ENCODE results near the gene PRR3. TPM values are rescaled to one million over a fixed set of nuclear protein-coding genes. Genes with fewer than 3 reads are reported as not detected.

Gene PRR3
- total and polyA plus RNA-seq, 9 of the 15 experiments (the other 6 are each of a cell fraction or from before 2014, with no cell fraction given), result 23.5 to 59.6 (median 28.8) TPM

DNA sequence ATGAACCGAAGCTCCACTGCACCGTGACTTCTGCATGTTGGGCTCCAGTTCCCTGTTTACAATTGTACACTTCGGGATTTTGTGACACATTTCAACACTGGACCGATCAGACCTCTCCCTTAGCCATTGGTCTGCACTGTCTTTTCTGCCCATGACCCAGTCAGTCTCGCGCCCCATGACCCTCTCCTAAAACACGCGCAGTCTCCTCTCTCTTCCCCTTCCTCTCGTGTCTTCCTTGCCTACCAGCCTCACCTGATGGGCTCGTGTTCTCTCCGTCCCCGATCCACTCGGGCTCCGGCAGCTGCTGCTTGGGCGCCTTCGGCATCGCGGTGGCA is 13.6 kb downstream of the PRR3 start (continued):
- TF ChIP-seq, protein P1, sequence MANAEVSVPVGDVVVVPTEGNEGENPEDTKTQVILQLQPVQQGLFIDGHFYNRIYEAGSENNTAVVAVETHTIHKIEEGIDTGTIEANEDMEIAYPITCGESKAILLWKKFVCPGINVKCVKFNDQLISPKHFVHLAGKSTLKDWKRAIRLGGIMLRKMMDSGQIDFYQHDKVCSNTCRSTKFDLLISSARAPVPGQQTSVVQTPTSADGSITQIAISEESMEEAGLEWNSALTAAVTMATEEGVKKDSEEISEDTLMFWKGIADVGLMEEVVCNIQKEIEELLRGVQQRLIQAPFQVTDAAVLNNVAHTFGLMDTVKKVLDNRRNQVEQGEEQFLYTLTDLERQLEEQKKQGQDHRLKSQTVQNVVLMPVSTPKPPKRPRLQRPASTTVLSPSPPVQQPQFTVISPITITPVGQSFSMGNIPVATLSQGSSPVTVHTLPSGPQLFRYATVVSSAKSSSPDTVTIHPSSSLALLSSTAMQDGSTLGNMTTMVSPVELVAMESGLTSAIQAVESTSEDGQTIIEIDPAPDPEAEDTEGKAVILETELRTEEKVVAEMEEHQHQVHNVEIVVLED (CRISPR knock-in tag; IDR thresholded peaks at IDR 0.05), result no peak
- TF ChIP-seq TARDBP (IDR thresholded peaks at IDR 0.05), result no peak
- TF ChIP-seq CHD1 (IDR thresholded peaks at IDR 0.05; ENCODE audit: low read length), result peak; percentile 60
- no peak for TF ChIP-seq ZBTB17 (CRISPR knock-in tag; IDR thresholded peaks at IDR 0.05)
- no peak for TF ChIP-seq RFX5 (IDR thresholded peaks at IDR 0.05; ENCODE audit: low read depth, low read length)
- 0 out of 4 replicates have a peak, but pooled peaks of 1 of the 2 experiments have one; percentile 13 for TF ChIP-seq FOXA3 (CRISPR knock-in tag; conservative IDR thresholded peaks at IDR 0.05 in 1 of 2, IDR thresholded peaks at IDR 0.05 in 1 of 2)
- TF ChIP-seq ZNF175 (CRISPR knock-in tag; IDR thresholded peaks at IDR 0.05; ENCODE audit: low read depth), result no peak
- TF ChIP-seq TCF7 (IDR thresholded peaks at IDR 0.05; ENCODE audit: borderline replicate concordance), result no peak
- no peak for TF ChIP-seq RFX7 (CRISPR knock-in tag; IDR thresholded peaks at IDR 0.05)
- TF ChIP-seq SIN3A (IDR thresholded peaks at IDR 0.05; ENCODE audit: borderline replicate concordance in 2 of 2, control insufficient read depth in 1 of 2, low read depth in 2 of 2, low read length in 2 of 2), result no peak
- no peak for TF ChIP-seq ETS2 (tag; IDR thresholded peaks at IDR 0.05; ENCODE audit: borderline replicate concordance, poor library complexity, severe bottlenecking)
- TF ChIP-seq HNRNPL (IDR thresholded peaks at IDR 0.05; ENCODE audit: low read depth, low read length), result no peak
- TF ChIP-seq GATA2 (CRISPR knock-in tag; IDR thresholded peaks at IDR 0.05), result no peak
- TF ChIP-seq NR3C1 (CRISPR knock-in tag; IDR thresholded peaks at IDR 0.05), result no peak
- TF ChIP-seq, protein P2, sequence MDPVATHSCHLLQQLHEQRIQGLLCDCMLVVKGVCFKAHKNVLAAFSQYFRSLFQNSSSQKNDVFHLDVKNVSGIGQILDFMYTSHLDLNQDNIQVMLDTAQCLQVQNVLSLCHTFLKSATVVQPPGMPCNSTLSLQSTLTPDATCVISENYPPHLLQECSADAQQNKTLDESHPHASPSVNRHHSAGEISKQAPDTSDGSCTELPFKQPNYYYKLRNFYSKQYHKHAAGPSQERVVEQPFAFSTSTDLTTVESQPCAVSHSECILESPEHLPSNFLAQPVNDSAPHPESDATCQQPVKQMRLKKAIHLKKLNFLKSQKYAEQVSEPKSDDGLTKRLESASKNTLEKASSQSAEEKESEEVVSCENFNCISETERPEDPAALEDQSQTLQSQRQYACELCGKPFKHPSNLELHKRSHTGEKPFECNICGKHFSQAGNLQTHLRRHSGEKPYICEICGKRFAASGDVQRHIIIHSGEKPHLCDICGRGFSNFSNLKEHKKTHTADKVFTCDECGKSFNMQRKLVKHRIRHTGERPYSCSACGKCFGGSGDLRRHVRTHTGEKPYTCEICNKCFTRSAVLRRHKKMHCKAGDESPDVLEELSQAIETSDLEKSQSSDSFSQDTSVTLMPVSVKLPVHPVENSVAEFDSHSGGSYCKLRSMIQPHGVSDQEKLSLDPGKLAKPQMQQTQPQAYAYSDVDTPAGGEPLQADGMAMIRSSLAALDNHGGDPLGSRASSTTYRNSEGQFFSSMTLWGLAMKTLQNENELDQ (CRISPR knock-in tag; IDR thresholded peaks at IDR 0.05; ENCODE audit: borderline replicate concordance), result no peak
- TF ChIP-seq PTTG1 (tag; IDR thresholded peaks at IDR 0.05; ENCODE audit: low read depth), result no peak
- TF ChIP-seq HLTF (IDR thresholded peaks at IDR 0.05), result peak; percentile 82; the same call in 1 of the 2 replicates
- no peak for TF ChIP-seq ZNF174 (CRISPR knock-in tag; IDR thresholded peaks at IDR 0.05)
- no peak; the same call in 1 of the 2 replicates for TF ChIP-seq ELF4 (CRISPR knock-in tag; IDR thresholded peaks at IDR 0.05)
- peak; percentile 96 for TF ChIP-seq LARP7 (IDR thresholded peaks at IDR 0.05)
- TF ChIP-seq HNRNPH1 (optimal IDR thresholded peaks at IDR 0.05; ENCODE audit: low read depth, low read length), result no peak
- TF ChIP-seq ARNT (IDR thresholded peaks at IDR 0.05), result peak in 1 of 2 experiments; percentile 25; a peak in 1 of 4 replicates
- no peak for TF ChIP-seq DIDO1 (tag; IDR thresholded peaks at IDR 0.05; ENCODE audit: low read depth)
- peak; percentile 33; the same call in 1 of the 2 replicates for TF ChIP-seq NFRKB (IDR thresholded peaks at IDR 0.05; ENCODE audit: low read depth)
- TF ChIP-seq ZFP1 (CRISPR knock-in tag; IDR thresholded peaks at IDR 0.05), result no peak
- no peak for TF ChIP-seq SLC30A9 (CRISPR knock-in tag; IDR thresholded peaks at IDR 0.05)
- no peak for TF ChIP-seq NR0B1 (IDR thresholded peaks at IDR 0.05; ENCODE audit: partially characterized antibody)
- TF ChIP-seq KHSRP (IDR thresholded peaks at IDR 0.05), result peak; percentile 55; the same call in 1 of the 2 replicates
